DOHH2 (cell line): ENCODE results near the gene GSK3B.

Experiments used
- EZH2phosphoT487 ChIP-seq: fragments of 200-600 bp; sonication (generic); IDR thresholded peaks from 2 replicates; pipeline ENCODE4 v1.6.1; 2017; ENCODE audit warnings: borderline replicate concordance, mild to moderate bottlenecking, antibody characterized with exemption, low read length, moderate library complexity, mixed read lengths
- TF ChIP-seq, protein P1 (sequence below): fragments of 200-600 bp; sonication (generic); IDR thresholded peaks from one replicate; pipeline ENCODE4 v1.5.1; 2014; ENCODE audit warnings: antibody characterized with exemption, mild to moderate bottlenecking, low read depth, low read length; ENCODE audit not compliant: poor library complexity, severe bottlenecking

DNA sequence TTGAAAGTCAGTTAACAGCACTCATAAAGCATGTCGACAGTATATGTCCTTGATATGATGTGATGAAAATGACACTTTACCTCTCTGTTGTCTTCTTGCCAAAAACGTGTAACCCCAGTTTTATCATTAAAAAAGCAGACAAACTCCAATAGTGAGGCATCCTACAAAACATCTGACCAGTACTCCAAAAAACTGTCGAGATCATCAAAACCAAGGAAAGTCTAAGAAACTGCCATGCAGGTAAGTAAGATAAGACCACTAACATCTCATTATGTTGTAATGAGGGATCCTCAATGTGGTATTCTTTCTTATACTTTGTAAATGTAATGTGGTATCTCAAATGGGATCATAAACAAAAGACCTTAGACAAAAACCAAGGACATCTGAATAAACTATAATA lies 160.0 kb downstream of the GSK3B start:
- TF ChIP-seq, protein P1, sequence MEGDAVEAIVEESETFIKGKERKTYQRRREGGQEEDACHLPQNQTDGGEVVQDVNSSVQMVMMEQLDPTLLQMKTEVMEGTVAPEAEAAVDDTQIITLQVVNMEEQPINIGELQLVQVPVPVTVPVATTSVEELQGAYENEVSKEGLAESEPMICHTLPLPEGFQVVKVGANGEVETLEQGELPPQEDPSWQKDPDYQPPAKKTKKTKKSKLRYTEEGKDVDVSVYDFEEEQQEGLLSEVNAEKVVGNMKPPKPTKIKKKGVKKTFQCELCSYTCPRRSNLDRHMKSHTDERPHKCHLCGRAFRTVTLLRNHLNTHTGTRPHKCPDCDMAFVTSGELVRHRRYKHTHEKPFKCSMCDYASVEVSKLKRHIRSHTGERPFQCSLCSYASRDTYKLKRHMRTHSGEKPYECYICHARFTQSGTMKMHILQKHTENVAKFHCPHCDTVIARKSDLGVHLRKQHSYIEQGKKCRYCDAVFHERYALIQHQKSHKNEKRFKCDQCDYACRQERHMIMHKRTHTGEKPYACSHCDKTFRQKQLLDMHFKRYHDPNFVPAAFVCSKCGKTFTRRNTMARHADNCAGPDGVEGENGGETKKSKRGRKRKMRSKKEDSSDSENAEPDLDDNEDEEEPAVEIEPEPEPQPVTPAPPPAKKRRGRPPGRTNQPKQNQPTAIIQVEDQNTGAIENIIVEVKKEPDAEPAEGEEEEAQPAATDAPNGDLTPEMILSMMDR = no peak
- no peak for TF ChIP-seq EZH2phosphoT487
